Activated gamma-delta T cell treated with Interleukin-2 at 50 U/mL for 16 hours (primary cell): Measurements from ENCODE around the gene TTC38.
"Not testable (repeated sequence)": the region's sequence is repeated elsewhere in the genome, so short reads cannot be mapped to it uniquely, and the experiment has no call there.

Experiments
- DNase-seq: peaks from one replicate; pipeline ENCODE4 v3.0.0-alpha.2; 2020

Gene TTC38

DNA sequence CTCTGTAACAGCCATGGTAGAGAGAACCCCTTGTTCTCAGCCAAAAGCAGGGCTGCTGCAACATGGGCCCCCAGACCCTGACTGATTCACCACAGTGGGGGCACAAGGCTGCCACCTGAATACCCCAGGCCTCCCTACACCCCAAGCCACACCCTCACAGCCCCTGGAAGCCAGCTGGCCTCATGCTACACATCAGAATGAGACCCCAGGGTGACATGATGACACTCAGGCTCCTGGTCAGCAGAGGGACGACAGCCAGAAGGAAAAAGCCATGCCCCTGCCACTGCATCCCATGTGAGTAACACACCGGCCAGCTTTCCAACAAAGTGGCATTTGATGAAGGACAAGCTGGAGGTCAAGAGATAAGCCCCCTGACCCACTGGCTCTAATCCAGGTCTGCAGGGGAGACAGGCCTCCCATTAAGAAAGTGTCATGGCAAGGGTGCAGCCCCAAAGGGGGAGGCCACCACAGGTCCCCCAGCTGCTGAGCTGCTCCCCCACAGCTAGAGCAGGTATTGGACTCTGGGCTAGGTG, 20.3 kb upstream of the TTC38 start:
- DNase-seq, result no peak

- peak; percentile 93 for DNase-seq
Observed at GRCh38 chr22:46250035-46250782, 17.6 kb upstream of the TTC38 start, which contains the start of gene CDPF1. Gene CDPF1, minus strand, starts transcription at chr22:46250293. Its CDS starts 2,009 bp downstream, at chr22:46248284.

DNA sequence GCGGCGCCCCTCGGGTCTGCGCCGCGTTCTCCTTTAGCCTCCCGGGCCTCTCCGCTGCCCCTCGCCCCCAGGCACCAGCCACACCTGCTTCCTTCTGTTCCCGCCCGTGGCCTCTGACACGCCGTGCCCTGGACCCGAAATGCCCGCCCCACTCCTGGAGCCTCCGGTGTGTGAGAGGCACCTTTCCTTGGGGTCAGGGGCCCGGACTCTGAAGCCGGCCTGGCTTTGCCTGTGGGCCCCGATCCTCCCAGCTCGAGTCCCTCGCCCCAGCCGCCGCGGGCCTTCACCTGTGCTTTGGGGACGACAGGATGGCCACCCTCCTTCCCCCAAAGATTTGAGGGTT, 17.1 kb upstream of the TTC38 start:
- no peak for DNase-seq

DNA sequence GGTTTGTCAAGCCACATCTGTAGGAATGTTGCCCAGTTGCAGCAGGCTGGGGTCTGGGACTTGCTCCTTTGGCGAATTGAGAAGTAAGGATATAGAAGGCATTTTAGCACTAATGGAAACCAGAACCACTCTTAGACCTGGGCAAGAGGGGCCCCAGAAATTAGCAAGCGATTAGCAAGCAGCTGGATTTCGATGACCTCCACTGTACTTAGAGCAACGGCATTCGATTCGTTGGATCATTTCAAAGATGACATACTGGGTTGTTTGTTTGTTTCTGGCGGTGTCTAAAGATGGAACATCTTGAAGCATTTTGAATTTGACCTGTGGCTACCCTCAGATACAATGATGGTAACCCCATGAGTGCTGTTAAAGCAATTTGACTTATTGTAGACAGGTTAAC, 16.5 kb upstream of the TTC38 start:
- no peak for DNase-seq

- no peak for DNase-seq
Observed at GRCh38 chr22:46251816-46252380, 15.9 kb upstream of the TTC38 start.

DNA sequence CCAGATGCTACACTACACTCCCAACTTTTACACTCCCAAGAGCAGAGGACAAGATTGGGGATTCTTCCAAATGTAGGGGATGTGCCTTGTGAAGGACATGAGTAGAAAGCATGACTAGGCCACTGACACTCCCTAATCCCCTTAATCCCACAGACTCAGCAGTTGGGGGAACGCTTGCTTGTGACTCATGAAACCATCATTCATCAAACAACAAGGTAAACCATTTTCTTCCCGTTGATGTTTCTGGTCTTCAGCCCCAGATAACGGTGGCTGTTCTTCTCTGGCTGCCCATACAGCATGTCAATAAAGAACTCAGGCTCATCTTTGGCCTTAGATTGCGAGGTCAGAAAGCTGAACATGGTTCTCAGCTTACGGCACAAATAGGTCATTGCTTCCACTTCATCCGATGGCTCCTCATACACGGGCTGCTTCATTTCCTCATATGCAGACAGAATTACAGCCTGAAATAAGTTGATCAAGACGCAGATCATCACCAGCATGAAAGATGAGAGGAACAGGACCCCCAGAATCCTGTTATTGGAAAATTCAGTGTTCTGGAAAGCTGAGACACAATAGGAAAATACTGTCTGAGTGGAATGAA, 11.3 kb upstream of the TTC38 start:
- no peak for DNase-seq

GRCh38 chr22:46259374-46259773, 8.4 kb upstream of the TTC38 start:
- DNase-seq, result no peak

GRCh38 chr22:46260038-46260437, 7.8 kb upstream of the TTC38 start:
- no peak for DNase-seq

GRCh38 chr22:46262449-46263215, 5.2 kb upstream of the TTC38 start:
- peak; percentile 21 for DNase-seq

GRCh38 chr22:46263216-46263590, 4.6 kb upstream of the TTC38 start, which contains the start of gene PKDREJ:
Gene PKDREJ, minus strand, starts transcription at chr22:46263343. Its CDS starts 21 bp downstream, at chr22:46263322.
- DNase-seq, result no peak

- not testable (repeated sequence) for DNase-seq
Observed at GRCh38 chr22:46264520-46264919, 3.3 kb upstream of the TTC38 start.

- DNase-seq, result not testable (repeated sequence)
Observed at GRCh38 chr22:46265627-46266026, 2.2 kb upstream of the TTC38 start.

DNA sequence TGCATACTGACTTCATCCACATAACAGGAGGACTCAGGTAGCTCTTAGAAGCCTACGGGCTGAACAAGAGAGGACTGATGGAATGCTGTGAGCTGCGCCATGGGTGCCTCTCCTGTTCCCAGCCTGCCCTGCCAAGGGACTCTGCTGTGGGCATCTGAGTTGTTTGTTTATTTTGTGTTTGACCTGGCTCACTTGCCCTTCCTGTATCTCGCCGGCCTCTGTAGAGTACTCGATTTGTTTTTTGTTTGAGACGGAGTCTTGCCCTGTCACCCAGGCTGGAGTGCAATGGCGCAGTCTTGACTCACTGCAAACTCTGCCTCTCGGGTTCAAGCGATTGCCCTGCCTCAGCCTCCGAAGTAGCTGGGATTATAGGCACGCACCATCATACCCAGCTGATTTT, 1.8 kb downstream of the TTC38 start:
- no peak for DNase-seq

DNA sequence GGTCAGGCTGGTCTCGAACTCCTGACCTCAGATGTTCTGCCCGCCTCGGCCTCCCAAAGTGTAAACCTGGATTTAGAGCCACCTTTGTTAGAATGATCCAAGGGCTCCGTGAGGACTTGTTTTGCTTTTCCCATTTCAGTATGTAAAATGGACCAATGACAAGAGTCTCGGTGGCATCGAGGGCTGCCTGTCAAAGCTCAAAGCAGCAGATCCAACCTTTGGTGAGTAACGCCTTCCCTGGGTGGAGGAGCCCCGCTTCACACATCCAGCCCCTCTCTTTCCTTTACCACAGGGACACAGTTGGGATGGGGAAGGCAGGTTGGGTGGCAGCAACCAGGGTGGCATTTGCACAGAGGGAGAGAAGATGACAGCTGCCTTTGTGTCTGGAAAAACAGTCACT, 4.4 kb downstream of the TTC38 start:
- no peak for DNase-seq

DNA sequence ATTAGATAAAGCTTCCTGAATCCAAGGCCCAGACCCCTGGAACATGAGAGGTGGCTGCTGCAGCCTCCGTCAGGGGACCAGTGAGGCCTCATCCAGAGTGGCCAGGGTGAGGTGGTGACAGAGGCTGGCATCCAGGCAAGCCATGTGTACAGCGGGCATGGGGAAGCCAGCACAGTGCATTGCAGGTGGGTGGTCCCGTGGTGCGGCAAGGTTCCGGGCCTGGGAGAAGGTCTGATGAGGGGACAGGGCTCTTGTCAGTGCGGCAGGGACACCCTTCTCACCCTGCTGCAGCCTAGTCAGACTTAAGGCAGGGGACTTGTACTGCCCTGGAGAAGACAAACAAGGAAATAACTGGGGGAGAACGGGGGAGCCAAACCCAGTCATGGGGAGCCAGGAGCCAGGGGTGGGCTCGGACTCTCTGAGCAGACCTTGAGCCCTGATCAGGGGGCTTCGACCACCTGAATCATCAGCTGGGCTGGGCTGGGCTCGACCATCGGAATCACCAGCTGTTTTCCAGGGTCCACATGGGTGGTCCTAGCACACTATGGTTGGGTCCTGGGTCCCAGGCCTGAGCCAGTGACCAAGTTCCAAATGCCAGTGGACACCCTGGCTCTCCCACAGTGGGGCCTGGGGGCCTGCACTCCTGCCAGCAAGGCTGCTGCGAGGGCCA, 5.1 kb downstream of the TTC38 start:
- DNase-seq, result no peak

DNA sequence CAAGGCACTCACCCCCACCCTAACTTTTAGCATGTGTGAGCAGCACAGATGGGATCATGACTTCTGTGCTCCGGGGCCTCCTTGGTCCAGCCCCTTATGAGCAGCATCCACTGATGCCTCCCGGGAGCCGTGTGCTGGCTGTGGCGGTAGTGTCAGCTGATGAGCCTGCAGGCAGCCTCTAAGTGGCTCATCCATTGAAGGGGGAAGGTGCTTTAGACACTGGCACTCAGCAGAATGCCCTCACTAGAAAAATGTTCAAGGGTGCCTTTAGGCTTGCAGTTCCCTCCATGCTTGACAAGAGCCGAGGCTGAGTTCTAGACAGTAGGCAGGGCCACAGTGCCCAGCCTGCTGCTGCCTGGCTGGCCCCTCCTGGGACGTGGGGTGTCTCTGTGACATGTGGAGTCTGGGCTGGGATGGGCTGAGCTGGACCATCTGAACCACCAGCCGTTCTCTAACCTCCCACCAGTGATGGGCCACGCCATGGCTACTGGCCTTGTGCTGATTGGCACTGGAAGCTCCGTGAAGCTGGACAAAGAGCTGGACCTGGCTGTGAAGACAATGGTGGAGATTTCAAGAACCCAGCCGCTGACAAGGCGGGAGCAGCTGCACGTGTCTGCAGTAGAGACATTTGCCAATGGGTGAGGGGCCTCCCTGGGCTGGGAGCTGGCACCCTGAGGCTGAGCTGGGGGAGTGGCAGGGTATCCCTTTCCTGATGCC, 5.8 kb downstream of the TTC38 start:
- DNase-seq, result no peak

DNA sequence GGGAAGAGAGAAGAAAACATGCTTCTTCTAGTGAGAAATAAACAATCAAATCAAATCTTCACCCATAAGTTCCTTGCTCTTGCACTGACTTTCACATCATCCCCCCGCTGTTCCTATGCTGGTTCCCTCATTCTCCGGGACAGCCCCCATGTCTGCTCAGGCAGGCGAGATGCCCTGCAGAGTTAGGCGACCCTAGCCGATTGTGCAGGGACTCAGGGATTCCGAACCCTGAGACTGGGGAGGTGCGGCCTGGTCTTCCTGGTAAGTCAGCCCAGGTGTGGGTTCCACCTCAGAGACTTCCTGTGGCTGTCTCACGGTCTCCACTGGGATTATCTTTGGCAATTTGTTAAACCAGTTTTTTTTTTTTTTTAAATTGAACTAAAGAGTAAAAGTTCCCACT, 6.6 kb downstream of the TTC38 start:
- DNase-seq, result no peak

DNA sequence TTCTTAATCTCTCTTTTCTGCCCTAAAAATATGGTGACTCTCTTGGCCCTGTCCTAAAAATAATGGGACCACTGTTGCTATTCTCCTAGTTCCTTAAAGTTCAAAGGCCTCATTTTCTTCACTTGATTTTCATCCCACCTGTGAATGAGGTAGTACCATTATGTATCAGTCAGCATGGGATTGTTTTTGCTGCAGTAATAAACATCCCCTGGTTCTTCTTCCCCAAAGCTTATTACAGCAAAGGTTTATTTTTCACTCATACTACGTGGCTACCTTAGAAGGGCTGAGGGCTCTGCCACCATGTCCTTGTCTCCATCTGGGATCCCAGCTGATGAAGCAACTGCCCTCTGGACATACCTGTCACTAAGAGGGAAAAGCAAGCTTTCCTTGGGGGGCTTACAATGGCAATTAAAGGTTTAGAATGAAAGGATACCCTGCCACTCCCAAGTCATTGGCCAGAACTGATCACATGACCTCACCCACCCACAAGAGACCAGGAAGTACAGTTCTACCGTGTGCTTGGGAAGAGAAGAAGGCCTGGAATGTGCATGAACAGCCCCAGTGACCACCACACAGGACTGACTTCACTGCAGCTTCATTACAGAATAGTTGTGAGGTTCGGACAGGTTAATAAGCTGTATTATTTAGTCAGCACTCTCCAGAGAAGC, 7.8 kb downstream of the TTC38 start:
- no peak for DNase-seq

DNA sequence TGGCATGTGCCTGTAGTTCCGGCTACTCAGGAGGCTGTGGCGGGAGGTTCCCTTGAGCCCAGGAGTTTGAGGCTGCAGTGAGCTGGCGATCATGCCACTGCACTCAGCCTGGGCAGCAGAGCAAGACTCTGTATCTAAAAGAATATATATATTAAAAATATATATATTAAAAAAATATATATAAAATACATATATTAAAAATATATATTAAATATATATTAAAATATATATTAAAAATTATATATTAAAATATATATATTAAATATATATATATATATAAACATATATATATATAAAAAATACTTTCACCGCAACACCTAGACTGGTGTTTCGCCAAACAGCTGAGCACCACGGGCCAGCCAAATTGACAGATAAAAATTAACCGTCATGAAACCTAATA, 8.8 kb downstream of the TTC38 start:
- no peak for DNase-seq

DNA sequence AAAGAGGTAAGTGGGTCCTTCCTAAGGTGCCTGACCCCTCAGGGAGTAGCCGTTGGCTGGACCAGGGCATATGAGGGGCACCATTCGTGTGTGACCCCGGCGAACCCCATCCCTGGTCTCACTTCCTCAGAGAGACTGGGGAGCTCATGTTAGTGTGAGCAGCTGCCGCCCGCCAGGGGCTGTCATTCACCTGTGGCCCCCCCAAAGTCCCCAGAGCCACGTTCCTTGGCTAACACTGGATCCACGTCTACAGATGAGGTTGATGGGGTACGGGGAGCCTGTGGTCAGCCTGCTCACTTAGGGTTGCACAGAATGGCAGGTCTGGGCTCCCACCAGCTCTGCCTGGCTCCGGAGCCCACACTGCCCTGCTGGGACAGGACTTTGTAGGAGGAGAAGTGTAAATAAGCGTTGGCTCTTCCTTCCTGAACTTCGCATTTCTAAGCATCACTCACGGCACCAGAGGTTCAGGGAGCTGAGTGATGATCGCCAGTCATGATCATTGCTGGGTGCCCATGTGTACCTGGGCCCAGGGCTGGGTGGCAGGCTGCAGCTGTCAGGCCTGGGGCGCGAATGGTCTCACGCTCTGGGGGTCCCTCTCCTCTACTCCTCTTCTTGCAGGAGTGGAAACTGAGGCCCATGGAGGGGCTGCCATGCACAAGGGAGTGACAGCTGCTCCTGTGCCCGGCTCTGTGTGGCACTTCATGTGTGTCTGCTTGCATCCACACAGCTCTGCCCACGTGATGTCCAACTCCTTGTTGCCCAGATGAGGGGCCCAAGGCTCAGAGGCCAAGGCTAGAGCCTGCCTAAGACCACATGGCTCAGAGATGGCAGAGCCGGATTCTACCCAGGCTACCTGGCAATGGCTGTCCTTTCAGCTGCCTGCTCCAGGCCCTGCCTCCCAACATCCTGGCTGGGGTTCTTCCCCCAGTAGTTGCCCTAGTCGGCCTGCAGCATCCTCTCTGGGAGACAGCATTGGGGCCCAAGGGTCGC, 11.1 kb downstream of the TTC38 start:
- no peak for DNase-seq
